OCI-LY1 (cell line): ENCODE results near the gene ATP5F1D.

Experiments used
- H2AFZ ChIP-seq: fragments of 200-600 bp; sonication (generic), shearing (Covaris generic); 2 replicates; pipeline ENCODE4 v1.6.0; 2014; ENCODE audit warnings: antibody characterized with exemption, mild to moderate bottlenecking, low read length
- H3F3A ChIP-seq: fragments of 200-600 bp; sonication (generic), shearing (Covaris generic); 2 replicates; pipeline ENCODE4 v1.6.0; 2014; ENCODE audit warnings: mild to moderate bottlenecking, antibody characterized with exemption, low read length, moderate library complexity; ENCODE audit not compliant: insufficient read depth
- H3K27ac ChIP-seq: fragments of 200-600 bp; sonication (generic); 2 replicates; pipeline ENCODE4 v1.5.1; 2014; ENCODE audit warnings: low read length, mixed run types, mild to moderate bottlenecking, low read depth; ENCODE audit not compliant: poor library complexity, severe bottlenecking
- H3K27me3 ChIP-seq: fragments of 200-600 bp; sonication (generic); 2 replicates; pipeline ENCODE4 v1.6.0; 2014; ENCODE audit warnings: antibody characterized with exemption, mild to moderate bottlenecking, low read length, moderate library complexity; ENCODE audit not compliant: insufficient read depth
- H3K36me3 ChIP-seq: fragments of 200-600 bp; sonication (generic); 2 replicates; pipeline ENCODE4 v1.6.1; 2014; ENCODE audit warnings: mild to moderate bottlenecking, antibody characterized with exemption, low read length, moderate library complexity, mixed read lengths; ENCODE audit not compliant: insufficient read depth
- H3K4me1 ChIP-seq: fragments of 200-600 bp; sonication (generic); 2 replicates; pipeline ENCODE4 v1.5.1; 2014; ENCODE audit warnings: mild to moderate bottlenecking, low read length, moderate library complexity; ENCODE audit not compliant: insufficient read depth, severe bottlenecking
- H3K4me2 ChIP-seq: fragments of 200-600 bp; sonication (generic), shearing (Covaris generic); 2 replicates; pipeline ENCODE4 v1.6.1; 2014; ENCODE audit warnings: low read length
- H3K4me3 ChIP-seq: fragments of 200-600 bp; sonication (generic); 2 replicates; pipeline ENCODE4 v1.5.1; 2014; ENCODE audit warnings: low read length, low read depth, mild to moderate bottlenecking, mixed read lengths; ENCODE audit not compliant: poor library complexity, severe bottlenecking
- H3K79me2 ChIP-seq: fragments of 200-600 bp; shearing (Covaris generic); 2 replicates; pipeline ENCODE4 v1.6.1; 2016; ENCODE audit warnings: mixed run types, low read length, mixed read lengths; ENCODE audit not compliant: insufficient read depth
- H3K9ac ChIP-seq: fragments of 200-600 bp; sonication (generic), shearing (Covaris generic); 2 replicates; pipeline ENCODE4 v1.6.1; 2014; ENCODE audit warnings: mild to moderate bottlenecking, low read length, mixed read lengths
- H3K9me2 ChIP-seq: fragments of 200-600 bp; sonication (generic), shearing (Covaris generic); 2 replicates; pipeline ENCODE4 v1.6.1; 2014; ENCODE audit warnings: low read depth, mild to moderate bottlenecking, low read length, mixed read lengths
- H3K9me3 ChIP-seq: fragments of 200-600 bp; shearing (Covaris generic); 2 replicates; pipeline ENCODE4 v1.6.1; 2014; ENCODE audit warnings: low read length, mixed read lengths
- H4K20me1 ChIP-seq: fragments of 200-600 bp; sonication (generic), shearing (Covaris generic); 2 replicates; pipeline ENCODE4 v1.6.0; 2016; ENCODE audit warnings: mild to moderate bottlenecking, low read length; ENCODE audit not compliant: insufficient read depth
- EZH2 ChIP-seq: fragments of 200-600 bp; sonication (generic), shearing (Covaris generic); IDR thresholded peaks from 2 replicates; pipeline ENCODE4 v1.8.0; 2017; ENCODE audit warnings: borderline replicate concordance, mixed run types, mild to moderate bottlenecking, antibody characterized with exemption, low read length, moderate library complexity, mixed read lengths
- TF ChIP-seq, protein P1 (sequence below): fragments of 200-600 bp; sonication (generic), shearing (Covaris generic); IDR thresholded peaks from 2 replicates; pipeline ENCODE4 v1.5.1; 2017; ENCODE audit warnings: mild to moderate bottlenecking, antibody characterized with exemption, low read length, moderate library complexity, mixed read lengths

Gene ATP5F1D

DNA sequence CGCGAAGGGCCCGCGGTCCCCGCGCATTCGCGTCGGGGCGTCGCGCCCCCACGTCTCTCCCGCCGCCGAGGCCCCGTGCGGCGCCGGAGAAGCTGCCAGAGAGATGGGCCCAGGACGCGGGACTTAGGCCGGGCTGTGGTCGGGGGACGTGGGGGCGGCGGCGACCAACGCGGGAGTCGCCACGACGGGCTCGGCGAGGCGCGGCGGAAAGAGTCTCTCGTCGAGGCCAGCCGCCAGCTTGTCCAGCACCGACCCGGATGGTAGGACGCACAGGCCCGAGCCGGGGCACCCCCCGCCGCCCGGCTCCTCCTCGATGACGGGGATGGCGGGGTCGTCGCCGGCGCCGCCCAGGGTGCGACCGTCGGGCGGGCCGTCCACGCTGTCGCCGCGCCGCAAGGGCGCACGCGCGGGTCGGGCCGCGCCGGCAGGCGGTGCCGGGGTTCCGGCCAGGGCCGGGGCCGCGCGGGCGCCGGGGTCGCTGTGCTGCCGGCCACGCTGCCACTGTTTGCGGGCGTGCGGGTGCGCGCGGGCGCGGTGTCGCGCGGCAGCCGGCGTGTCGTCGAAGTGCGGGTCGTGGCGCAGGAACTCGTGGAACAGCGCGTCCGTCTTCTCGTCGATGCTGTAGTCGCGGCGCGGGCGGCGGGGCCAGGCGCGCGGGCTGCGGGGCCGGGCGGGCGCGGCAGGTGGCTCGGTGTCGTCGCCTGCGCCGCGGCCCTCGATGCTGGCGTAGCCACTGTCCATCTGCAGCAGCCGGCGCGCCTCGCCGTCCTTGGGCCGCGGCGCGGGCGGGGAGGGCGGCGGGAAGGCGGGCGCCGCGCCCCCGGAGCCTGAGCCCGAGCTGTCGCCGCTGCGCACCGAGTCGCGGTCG lies 12.3 kb upstream of the ATP5F1D start:
- no peak for TF ChIP-seq EZH2
- TF ChIP-seq, protein P1, sequence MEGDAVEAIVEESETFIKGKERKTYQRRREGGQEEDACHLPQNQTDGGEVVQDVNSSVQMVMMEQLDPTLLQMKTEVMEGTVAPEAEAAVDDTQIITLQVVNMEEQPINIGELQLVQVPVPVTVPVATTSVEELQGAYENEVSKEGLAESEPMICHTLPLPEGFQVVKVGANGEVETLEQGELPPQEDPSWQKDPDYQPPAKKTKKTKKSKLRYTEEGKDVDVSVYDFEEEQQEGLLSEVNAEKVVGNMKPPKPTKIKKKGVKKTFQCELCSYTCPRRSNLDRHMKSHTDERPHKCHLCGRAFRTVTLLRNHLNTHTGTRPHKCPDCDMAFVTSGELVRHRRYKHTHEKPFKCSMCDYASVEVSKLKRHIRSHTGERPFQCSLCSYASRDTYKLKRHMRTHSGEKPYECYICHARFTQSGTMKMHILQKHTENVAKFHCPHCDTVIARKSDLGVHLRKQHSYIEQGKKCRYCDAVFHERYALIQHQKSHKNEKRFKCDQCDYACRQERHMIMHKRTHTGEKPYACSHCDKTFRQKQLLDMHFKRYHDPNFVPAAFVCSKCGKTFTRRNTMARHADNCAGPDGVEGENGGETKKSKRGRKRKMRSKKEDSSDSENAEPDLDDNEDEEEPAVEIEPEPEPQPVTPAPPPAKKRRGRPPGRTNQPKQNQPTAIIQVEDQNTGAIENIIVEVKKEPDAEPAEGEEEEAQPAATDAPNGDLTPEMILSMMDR: no peak
- Histone ChIP-seq H3K27me3 (no peaks in the 10 kb centered on the region; the same call in 1 of the 2 replicates), H3K36me3 (peaks cover 26% of the 10 kb centered on the region), H3K4me3 (no peak overlapping the region), H3K79me2 (no peaks in the 10 kb centered on the region), H2AFZ (no peak overlapping the region), H4K20me1 (no peaks in the 10 kb centered on the region), H3K9me3 (no peaks in the 10 kb centered on the region), H3F3A (no peaks in the 10 kb centered on the region), H3K27ac (no peak overlapping the region), H3K4me1 (no peaks in the 10 kb centered on the region), H3K9me2 (no peaks in the 10 kb centered on the region), H3K9ac (no peak overlapping the region), H3K4me2 (no peak overlapping the region)

DNA sequence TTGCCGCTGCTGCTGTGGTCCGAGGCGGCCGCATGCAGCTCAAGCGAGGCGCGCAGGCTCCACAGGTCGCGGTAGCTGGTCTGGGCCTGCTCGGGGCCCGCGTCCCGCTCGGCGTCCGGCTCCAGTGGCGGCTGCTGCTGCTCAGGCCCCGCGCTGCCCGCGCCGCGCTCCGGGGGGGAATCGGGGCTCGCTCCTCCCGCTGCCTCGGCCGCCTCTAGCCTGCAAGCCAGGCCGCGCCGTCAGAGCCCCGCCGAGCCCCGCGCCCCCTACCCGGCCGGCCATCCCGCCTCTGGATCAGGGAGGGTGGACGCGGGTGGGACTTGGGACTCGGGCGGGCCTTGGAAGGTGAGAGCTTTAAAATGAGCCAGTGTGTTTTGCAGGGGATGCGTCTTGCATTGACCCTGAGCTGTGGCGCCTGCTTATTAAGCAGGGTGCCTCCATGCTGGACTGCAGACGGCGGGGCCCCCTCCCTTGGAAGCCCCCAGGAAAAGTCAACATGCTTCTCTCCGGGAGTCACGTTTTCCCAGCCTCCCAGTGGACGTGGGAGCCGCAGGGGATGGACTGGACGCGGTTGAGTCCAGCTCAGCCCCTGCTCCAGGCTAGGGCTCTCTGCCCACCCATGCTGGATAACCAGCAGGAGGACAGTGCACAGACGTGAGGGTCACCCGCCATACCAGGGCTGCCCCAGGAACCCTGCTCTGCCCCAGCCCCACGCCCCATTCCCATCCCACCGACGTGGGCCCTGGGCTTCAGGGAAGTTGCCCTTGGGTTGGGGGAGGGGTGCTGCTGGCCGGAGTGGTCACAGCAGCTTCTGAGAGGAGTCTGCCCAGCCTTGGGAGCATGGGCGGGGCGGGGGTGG lies 11.4 kb upstream of the ATP5F1D start:
- Histone ChIP-seq H3K4me2 (no peak overlapping the region), H3K27ac (no peak overlapping the region), H3K4me1 (no peaks in the 10 kb centered on the region), H3K27me3 (no peaks in the 10 kb centered on the region; the same call in 1 of the 2 replicates), H3K9ac (no peak overlapping the region), H2AFZ (no peak overlapping the region), H3F3A (no peaks in the 10 kb centered on the region), H3K9me2 (no peaks in the 10 kb centered on the region), H3K36me3 (peaks cover 22% of the 10 kb centered on the region), H3K9me3 (no peaks in the 10 kb centered on the region), H3K4me3 (no peak overlapping the region), H4K20me1 (no peaks in the 10 kb centered on the region), H3K79me2 (no peaks in the 10 kb centered on the region)
- TF ChIP-seq, protein P1: no peak
- no peak for TF ChIP-seq EZH2

DNA sequence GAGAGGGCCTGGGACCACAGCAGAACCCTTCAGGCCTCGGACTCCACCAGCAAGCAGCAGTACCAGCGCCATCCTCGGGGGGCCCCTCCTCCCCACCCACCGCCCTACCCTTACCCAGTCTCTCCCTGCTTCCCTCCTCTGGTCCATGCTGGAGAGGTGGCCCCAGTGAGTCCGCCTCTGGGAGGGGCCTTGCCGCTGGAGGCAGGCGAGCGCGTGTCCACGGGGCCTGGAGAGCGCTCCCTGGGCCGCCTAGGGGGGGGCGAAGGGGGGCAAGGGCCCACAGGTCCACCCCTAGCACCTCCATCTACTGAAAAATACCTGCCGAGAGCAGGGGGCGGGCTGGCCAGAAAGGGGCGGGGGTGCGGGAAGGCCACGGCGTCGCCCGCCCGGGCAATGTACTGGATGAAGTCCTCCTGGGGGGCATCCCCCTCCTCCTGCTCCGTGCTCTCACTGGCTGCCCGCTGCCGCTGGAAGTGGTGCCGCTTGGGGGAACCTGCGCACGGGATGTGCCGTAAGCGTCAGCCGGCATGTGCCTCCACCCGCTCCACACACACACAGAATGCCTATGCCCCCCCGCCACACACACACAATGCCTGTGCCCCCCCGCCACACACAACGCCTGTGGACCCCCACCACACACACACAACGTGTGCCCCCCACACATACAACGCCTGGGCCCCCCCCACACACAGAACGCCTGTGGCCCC lies 10.6 kb upstream of the ATP5F1D start:
- Histone ChIP-seq H3K27ac (no peak overlapping the region), H3K4me1 (no peaks in the 10 kb centered on the region), H3K79me2 (no peaks in the 10 kb centered on the region), H3F3A (no peaks in the 10 kb centered on the region), H4K20me1 (no peaks in the 10 kb centered on the region), H3K9me3 (no peaks in the 10 kb centered on the region), H3K9me2 (no peaks in the 10 kb centered on the region), H3K4me3 (no peak overlapping the region), H3K4me2 (no peak overlapping the region), H2AFZ (no peak overlapping the region), H3K27me3 (peaks cover under 1% of the 10 kb centered on the region; the same call in 1 of the 2 replicates), H3K36me3 (peaks cover 17% of the 10 kb centered on the region), H3K9ac (no peak overlapping the region)
- no peak for TF ChIP-seq EZH2
- TF ChIP-seq, protein P1: peak; percentile 10; the same call in 1 of the 2 replicates
